Type B pancreatic cell (in vitro differentiated cells): ENCODE results near the gene WIPF3. TPM values are rescaled to one million over a fixed set of nuclear protein-coding genes. Genes with fewer than 3 reads are reported as not detected.

ENCODE experiments used
- DNase-seq: peaks from one replicate; pipeline ENCODE4 v3.0.0; 2021; ENCODE audit warnings: mixed read lengths; ENCODE audit not compliant: unreplicated experiment; ENCODE audit errors: extremely low spot score
- H3K27ac Mint-ChIP-seq: 2 replicates; pipeline ENCODE4 v1.8.0; 2021; ENCODE audit warnings: mild to moderate bottlenecking, mixed read lengths
- H3K27me3 Mint-ChIP-seq: 2 replicates; pipeline ENCODE4 v1.8.0; 2021; ENCODE audit warnings: mixed read lengths
- H3K36me3 Mint-ChIP-seq: 2 replicates; pipeline ENCODE4 v1.8.0; 2021; ENCODE audit warnings: mixed read lengths
- H3K4me1 Mint-ChIP-seq: one replicate; pipeline ENCODE4 v1.8.0; 2021; ENCODE audit warnings: mixed read lengths; ENCODE audit not compliant: unreplicated experiment
- H3K4me3 Mint-ChIP-seq: 2 replicates; pipeline ENCODE4 v1.8.0; 2021; ENCODE audit warnings: mild to moderate bottlenecking, mixed read lengths
- H3K9me3 Mint-ChIP-seq: 2 replicates; pipeline ENCODE4 v1.8.0; 2021; ENCODE audit warnings: mixed read lengths
- CTCF ChIP-seq: fragments of 200-600 bp; sonication (generic); conservative IDR thresholded peaks from 2 replicates; pipeline ENCODE4 v1.5.0; 2021; ENCODE audit warnings: antibody characterized with exemption, mild to moderate bottlenecking
- total RNA-seq: library from RNA; stranded (reverse); gene quantifications from 2 replicates; pipeline ENCODE4 v1.2.1, GENCODE V29; 2021; ENCODE audit warnings: low replicate concordance

The WIPF3 gene
- total RNA-seq, 1 donor from 2014 or later = 1.7 TPM

GRCh38 chr7:29818308-29818707 lies 12.0 kb downstream of the WIPF3 start:
- DNase-seq = no peak
- Mint-ChIP-seq H3K9me3 (no peaks in the 10 kb centered on the region), H3K27me3 (peaks cover 7% of the 10 kb centered on the region), H3K4me1 (no peaks in the 10 kb centered on the region), H3K36me3 (no peaks in the 10 kb centered on the region), H3K27ac (no peak overlapping the region), H3K4me3 (no peak overlapping the region)
- no peak for TF ChIP-seq CTCF

- Mint-ChIP-seq H3K27me3 (peaks cover 3% of the 10 kb centered on the region), H3K4me3 (no peak overlapping the region), H3K36me3 (no peaks in the 10 kb centered on the region), H3K27ac (no peak overlapping the region), H3K4me1 (no peaks in the 10 kb centered on the region), H3K9me3 (peaks cover under 1% of the 10 kb centered on the region)
- TF ChIP-seq CTCF = no peak
- DNase-seq = no peak
Measured at GRCh38 chr7:29825775-29826529, 19.6 kb downstream of the WIPF3 start.

- Mint-ChIP-seq H3K4me3 (no peak overlapping the region), H3K27ac (no peak overlapping the region), H3K36me3 (no peaks in the 10 kb centered on the region), H3K4me1 (no peaks in the 10 kb centered on the region), H3K9me3 (peaks cover 5% of the 10 kb centered on the region), H3K27me3 (peaks cover 3% of the 10 kb centered on the region)
- no peak for TF ChIP-seq CTCF
- DNase-seq = no peak
Measured at GRCh38 chr7:29826530-29826822, 20.2 kb downstream of the WIPF3 start.

GRCh38 chr7:29826904-29827303 lies 20.6 kb downstream of the WIPF3 start:
- Mint-ChIP-seq H3K27me3 (peaks cover 3% of the 10 kb centered on the region), H3K4me3 (no peak overlapping the region)
- no peak for TF ChIP-seq CTCF

GRCh38 chr7:29831705-29832104 lies 25.4 kb downstream of the WIPF3 start:
- no peak for DNase-seq
- no peaks in the 10 kb centered on the region for H3K27me3 Mint-ChIP-seq
- no peaks in the 10 kb centered on the region for H3K4me1 Mint-ChIP-seq
- no peak for TF ChIP-seq CTCF
- H3K36me3 Mint-ChIP-seq = no peaks in the 10 kb centered on the region
- H3K4me3 Mint-ChIP-seq = no peak overlapping the region
- H3K9me3 Mint-ChIP-seq = peaks cover 7% of the 10 kb centered on the region
- no peak overlapping the region for H3K27ac Mint-ChIP-seq

More at GRCh38 chr7:29826904-29827303, 20.6 kb downstream of the WIPF3 start:
- no peaks in the 10 kb centered on the region for H3K36me3 Mint-ChIP-seq
- H3K9me3 Mint-ChIP-seq = peaks cover 7% of the 10 kb centered on the region
- no peak overlapping the region for H3K27ac Mint-ChIP-seq
- H3K4me1 Mint-ChIP-seq = no peaks in the 10 kb centered on the region
- no peak for DNase-seq
